Suppressor macrophage treated with lipopolysaccharide for 1 hour (primary cell): ENCODE data around the gene NLRP14.
A peak's percentile ranks its signal among the peaks of the same experiment; 100 is the strongest.

ENCODE experiments used
- DNase-seq, 3 donors: peaks; one replicate each; pipeline ENCODE4 v3.0.0-alpha.2; 2020 to 2022

NLRP14 gene

DNA sequence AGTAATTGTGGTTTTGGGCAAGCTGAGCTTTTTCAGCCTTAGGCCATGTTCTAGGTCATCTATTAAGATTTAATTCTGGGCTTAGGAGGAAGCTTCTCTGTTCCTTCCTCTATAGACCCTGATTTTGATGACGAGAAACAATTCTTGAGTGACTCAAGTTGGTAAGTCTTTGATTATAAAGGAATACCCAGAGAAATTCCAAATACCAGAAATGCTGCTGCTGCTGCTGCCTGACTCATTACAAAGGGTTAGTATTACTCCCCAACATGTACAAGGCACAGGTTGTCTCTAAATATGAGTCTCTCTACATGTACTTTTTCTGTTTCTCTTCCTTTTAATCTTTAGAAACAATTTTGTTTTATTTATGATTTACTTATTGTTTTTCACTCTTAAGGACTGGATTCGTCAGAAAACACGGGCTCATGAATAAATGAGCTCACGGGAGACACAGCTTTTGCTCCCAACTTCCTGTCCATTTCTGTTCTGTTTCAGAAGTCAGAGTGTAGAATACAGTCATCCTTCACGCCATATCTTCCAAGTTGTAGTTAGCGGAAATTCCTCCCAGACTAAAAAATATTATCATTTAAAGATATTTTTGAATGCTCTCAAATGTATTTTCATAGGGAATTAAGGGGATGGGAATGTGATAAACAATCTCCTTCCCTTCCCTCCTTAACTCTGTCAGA lies 36.7 kb downstream of the NLRP14 start:
- peak; percentile 1 to 53 (median 32) for DNase-seq

DNA sequence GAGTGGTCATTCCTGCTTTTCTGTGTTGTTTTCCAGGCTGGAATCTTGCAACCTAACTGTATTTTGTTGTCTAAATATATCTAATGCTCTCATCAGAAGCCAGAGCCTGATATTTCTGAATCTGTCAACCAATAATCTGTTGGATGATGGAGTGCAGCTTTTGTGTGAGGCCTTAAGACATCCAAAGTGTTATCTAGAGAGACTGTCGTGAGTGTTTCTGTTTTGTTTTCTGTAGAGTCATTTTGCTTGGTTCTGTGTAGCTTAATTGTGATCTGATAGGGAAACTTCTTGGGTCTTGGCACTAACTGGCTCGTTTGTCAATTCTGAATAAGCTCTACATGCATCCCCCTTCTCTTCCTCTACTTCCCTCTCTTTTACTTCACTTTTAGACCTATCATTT lies 37.4 kb downstream of the NLRP14 start:
- no peak for DNase-seq

DNA sequence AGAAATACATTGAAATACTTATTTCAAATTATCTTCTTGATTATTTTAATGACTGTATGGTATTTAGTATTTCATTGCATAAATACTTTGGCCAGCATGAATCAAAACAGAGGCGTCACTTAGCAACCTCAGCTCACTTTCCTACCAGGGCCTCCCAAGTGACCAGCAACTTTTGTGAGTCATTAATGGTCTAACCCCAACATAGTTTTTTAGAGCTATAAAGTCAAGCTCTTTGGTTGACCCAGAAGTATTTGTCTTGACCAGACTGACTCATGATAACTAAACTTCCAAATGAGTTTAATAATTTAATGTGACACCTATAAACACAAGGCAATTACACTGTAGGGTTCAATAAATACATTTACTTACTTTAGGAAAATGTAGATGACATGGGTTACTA lies 40.6 kb downstream of the NLRP14 start:
- DNase-seq = no peak

DNA sequence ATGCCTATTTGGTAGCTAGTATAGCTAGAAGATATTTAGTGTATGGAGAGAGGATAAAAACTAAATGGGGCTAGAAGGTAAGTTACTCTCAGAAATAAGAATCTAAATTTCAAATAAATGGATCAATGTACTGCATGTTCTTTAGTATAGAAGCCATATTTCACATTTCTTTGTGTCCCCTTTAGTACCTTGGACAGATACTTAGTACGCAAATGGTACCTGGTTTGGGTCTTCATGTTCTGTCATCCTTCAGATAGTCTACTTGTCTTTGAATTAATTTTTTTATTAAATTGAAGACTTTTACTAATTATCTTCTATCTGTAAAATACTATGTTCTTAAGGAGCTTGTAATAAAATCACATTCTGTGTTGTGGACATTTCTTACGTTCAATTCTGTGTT lies 42.3 kb downstream of the NLRP14 start:
- no peak for DNase-seq

DNA sequence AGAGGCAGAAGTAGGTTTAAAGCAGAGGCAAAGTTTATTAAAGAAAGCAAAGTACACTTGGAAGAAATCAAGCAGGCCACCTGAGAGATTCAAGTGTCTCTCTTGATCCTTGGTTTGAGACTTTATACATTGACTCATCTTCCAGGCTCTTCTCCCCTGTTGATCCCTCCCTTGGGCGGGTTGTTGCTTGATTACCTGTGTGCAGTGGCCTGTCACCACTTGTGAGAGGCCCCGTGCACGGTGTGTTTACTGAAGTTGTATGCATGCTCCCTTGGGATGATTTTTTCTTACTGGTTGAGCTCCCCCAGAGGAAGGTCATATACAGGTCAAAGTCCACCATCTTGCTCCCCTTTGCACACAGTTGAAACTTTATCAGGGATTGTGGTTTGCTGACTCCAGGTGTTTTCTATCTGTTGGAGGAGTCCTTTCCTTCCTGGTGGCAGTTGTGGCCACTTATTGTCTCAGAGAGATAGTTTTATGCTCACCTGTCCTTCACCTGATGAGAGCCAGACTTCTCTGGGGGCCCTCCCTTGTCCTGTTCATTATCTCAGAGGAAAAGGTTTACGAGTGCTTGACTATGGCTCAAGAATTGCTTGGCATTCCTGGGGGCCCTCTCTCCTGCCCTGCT lies 52.2 kb downstream of the NLRP14 start:
- DNase-seq = no peak

DNA sequence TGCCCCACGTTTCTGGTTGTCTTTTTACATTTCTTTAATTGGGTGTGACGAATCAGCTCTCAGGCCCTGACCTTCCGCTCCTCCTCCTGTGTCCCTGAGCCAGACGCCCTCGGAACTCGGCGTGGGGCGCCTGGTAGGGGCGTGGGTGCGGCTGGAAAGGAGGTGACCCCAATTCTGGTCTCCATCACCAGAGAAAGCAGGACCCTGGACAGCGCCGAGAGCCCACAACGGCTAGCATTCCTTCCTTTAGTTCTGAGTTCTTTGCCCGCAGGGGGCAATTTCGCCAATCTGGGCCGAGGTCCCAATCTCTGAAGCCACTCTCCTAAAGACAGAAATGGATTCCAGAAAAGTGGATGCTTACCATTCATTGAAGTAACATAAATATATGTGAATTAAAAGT lies 56.8 kb downstream of the NLRP14 start:
- DNase-seq = no peak

DNA sequence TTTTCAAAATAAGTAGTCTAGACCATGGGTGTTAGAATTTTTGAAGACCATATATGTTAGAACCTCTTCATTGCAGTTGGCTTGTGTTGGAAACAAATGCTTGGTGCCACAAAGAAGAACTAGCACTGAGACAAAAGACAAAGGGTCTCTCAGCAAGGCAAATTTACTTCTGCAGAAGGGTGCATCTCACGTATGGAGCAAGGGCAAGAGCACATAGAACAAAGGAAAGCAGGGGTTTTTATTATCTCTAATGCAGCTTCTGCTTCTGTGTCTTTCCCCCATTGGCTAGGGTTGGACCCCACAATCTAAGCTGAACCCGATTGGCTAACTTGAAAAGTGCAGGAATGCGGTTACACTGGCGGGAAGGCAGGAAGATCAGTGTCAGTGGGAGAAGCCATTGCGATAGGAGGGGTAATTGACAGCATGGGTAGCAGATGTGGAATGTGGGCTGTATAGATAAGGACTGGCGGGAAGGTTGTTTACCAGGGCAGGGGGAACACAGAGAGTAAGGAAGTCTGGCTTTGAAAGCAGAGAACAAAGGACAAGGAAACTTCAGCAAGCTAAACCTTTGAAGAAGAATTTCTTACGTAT lies 59.4 kb downstream of the NLRP14 start:
- DNase-seq = no peak

DNA sequence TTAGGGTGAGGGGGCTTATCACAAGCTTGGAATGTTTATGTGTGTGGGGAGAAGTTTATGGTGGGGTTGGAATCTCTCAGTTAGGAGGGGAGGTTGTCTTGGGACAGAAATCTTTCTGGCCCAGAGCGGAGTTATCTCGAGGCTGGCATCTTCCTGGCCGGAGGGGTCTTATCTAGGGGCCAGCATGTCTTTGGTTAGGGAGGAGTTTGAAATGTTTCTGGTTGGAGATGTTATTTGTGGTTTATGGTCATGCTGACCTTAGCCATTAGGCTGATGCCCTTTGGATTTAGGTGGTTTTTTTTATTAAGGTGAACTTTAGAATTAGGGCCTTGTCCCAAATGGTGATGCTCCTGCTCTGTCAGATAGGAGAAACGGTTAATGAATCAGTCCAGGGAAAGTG lies 60.6 kb downstream of the NLRP14 start:
- DNase-seq = no peak

DNA sequence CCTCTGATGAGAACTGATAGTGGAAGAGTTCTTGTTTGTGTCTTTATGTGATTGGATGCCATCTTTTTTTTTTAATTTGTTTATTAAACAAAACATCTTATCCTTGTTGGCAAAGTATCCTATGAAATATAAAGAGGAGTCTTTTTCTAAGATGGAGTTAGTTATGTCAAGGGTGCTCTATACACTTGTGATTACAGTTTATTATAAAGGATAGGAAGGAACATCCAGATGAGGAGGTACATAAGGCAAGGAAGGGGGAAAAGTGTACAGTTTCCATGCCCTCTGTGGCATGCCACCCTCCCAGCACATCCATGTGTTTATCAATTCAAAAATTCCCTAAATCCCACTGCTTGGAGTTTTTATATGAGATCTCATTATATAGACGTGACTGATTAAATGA lies 61.2 kb downstream of the NLRP14 start:
- no peak for DNase-seq

DNA sequence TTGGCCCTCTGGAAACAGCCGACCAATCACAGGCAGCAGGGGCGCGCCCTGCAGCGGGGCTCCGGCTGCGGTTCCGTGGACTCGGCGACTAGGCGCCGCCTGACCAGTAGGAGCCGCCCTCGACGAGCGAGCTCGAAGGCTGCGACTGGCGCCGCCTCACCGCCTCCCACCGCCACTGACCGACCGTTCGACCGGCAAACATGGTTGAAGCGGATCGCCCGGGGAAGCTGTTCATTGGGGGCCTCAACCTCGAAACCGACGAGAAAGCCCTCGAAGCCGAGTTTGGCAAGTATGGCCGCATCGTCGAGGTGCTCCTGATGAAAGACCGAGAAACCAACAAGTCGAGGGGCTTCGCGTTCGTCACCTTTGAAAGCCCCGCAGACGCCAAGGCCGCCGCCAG lies 68.6 kb downstream of the NLRP14 start, which contains the start of gene RBMXL2:
Gene RBMXL2, plus strand, starts transcription at position 78 of the 400 bp plus-strand sequence. Its CDS starts 123 bp downstream, at position 201.
- no peak for DNase-seq

DNA sequence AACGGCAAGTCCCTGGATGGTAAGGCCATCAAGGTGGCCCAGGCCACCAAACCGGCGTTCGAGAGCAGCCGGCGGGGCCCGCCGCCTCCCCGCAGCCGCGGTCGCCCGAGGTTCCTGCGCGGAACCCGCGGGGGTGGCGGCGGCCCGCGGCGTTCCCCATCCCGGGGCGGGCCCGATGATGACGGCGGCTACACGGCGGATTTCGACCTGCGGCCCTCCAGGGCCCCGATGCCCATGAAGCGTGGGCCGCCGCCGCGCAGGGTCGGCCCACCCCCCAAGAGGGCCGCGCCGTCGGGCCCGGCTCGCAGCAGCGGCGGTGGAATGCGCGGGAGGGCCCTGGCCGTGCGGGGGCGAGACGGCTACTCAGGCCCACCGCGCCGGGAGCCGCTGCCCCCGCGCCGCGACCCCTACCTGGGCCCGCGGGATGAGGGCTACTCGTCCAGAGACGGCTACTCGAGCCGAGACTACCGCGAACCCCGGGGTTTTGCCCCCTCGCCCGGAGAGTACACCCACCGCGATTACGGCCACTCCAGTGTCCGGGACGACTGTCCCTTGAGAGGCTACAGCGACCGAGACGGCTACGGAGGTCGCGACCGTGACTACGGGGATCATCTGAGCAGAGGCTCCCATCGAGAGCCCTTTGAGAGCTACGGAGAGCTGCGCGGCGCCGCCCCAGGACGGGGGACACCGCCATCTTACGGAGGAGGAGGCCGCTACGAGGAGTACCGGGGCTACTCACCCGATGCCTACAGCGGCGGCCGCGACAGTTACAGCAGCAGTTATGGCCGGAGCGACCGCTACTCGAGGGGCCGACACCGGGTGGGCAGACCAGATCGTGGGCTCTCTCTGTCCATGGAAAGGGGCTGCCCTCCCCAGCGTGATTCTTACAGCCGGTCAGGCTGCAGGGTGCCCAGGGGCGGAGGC lies 69.3 kb downstream of the NLRP14 start:
- DNase-seq = no peak

DNA sequence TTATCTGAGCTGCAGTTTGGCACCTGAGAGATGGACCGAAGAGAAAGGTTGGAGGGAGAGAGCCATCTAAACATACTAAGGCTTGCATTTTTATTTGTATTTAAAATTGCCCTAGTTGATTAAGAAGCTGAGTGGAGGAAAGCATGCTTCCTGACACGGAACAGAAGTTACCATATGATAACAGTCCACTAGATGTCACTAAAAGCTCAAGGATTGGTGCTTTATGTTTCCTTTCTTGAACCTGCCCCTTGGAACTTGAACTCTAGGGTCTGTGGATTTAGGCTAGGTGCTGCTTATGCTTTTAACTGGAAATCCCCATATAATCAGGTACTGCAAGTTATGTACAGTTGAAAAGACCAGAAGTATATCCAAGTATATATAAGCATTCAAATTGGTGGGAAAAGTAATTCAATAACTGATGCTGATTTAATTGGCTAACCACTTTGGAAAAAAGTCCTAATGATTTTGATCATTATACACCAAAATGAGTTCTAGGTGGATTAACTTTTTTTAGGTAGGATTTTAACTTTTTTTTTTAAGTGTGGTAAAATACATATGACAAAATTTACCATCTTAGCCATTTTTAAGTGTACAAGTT lies 78.1 kb downstream of the NLRP14 start:
- peak; percentile 59 to 81 (median 71) for DNase-seq

DNA sequence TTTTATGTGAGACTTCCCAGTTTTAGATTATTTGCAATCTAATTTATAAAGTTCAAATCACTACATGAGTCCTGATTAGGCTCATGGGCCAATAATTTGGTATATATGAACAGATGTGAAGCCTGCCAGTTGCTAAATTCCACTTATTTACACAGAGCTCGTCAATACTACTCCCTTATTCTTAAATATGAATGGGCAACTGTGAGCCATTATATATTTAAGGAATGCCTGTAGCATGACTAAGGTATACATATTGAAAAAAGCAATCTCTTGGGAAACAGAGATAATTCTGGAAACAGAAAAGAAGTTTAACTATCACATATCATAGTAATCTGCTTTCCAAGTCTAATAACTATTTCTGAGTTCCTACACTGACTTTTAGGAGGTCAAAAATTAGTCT lies 95.5 kb downstream of the NLRP14 start:
- DNase-seq = no peak

DNA sequence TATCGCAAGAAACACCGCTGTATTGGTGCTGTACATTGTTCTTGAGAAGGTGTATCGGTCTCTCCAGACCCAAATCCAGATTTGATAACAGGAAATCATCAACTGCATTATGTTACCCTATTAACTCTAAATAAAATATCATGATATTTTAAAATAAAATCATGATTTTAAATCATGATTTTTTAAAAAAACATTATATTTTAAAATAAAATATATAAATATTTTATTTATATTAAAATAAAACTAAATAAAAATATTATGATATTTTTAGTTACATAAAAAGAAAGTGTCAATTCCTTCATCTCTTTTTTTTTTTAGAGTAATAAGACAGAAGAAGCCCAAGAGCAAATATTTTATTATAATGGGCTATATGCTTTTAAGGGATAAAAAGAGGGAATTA lies 96.1 kb downstream of the NLRP14 start:
- DNase-seq = no peak
